T-helper 22 cell (primary cell): ENCODE data around the gene RBM34.
"Not testable (repeated sequence)": the region's sequence is repeated elsewhere in the genome, so short reads cannot be mapped to it uniquely, and the experiment has no call there.

Source experiments
- DNase-seq: peaks from one replicate; pipeline ENCODE4 v3.0.0-alpha.2; 2020; ENCODE audit warnings: low read depth

The RBM34 gene, protein sequence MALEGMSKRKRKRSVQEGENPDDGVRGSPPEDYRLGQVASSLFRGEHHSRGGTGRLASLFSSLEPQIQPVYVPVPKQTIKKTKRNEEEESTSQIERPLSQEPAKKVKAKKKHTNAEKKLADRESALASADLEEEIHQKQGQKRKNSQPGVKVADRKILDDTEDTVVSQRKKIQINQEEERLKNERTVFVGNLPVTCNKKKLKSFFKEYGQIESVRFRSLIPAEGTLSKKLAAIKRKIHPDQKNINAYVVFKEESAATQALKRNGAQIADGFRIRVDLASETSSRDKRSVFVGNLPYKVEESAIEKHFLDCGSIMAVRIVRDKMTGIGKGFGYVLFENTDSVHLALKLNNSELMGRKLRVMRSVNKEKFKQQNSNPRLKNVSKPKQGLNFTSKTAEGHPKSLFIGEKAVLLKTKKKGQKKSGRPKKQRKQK

DNA sequence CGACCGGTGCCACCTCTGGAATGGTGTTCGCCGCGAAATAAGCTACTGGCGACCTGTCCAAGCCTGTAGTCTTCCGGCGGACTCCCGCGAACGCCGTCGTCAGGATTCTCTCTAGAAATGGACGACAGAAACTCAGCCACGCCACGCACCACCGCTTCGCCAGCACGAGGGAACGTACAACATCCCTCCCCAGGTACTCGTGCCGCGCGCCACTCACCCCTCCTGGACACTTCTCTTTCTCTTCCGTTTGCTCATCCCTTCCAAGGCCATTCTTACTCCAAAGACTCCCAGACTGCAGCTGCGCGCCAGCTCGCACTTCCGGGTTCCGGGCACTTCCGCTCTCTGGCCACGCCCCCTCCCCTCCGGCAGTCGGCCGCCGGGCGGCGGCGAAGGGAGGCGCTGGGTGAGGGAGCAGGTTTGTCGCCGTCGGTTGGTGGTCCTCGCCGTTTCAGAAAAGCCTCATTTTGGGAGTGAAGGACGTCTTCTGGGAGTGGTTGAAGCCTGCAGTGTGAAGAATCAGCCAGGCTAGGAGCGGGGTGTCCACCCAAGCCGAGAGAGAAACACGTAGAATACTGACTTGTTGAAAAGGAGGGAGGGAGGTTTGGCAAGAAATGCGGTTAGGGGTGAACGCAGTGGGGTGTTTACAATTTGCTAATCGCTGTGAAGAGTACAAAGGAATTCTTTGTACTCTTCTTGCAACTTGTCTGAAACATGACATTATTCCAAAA lies at the start of gene RBM34:
Gene RBM34, minus strand, starts transcription at position 294 of the 728 bp plus-strand sequence. Its CDS starts 24 bp downstream, at position 270.
- peak; percentile 86 for DNase-seq

DNA sequence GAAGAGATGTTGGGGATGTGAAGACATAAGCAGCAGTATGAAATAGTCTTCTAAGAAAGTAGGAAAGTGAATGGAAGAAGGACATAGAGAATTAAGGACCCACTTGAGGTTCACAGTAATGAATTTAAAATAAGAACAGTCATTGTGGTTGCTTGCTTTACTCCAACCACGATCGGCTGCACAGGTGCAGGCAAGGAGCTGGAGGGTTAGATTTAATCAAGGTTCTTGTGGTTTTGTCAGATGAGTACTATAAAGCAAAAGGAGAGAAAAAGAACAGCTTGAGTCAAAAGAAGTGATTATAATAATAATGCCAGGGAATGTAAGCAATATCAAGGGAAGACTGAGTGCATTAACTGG lies 46.1 kb upstream of the RBM34 start:
- peak; percentile 31 for DNase-seq

DNA sequence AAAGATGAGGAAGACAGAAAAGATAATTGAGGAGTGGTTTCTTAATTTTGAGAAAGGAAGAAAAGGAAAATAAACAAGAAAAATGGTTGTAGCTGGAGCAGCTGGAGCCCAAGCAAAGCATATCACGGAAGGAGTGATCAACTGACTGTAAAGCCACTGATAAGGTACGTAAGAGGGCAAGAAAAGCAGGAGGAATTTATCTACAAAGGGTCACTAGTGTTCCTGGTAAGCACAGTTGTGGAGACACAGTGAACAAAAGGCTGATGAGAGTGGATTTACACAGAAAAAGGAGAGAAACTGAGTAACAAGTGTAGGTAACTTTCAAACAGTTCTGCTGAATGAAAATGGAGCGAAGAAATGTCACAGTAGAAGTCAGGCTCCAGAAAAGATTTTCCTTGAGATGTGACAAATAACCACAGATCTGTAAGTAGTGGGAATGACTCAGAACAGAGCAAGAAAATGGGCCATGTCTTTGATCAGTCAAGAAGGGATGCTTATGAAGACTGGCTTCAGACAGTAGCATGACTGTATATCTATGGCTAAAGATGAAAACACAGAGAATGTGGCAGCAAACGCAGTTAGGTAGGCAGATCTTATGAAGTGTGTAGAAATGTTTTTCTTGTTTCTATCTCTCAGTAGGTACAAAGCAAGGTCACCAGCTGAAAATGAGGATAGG lies 45.6 kb upstream of the RBM34 start:
- no peak for DNase-seq

DNA sequence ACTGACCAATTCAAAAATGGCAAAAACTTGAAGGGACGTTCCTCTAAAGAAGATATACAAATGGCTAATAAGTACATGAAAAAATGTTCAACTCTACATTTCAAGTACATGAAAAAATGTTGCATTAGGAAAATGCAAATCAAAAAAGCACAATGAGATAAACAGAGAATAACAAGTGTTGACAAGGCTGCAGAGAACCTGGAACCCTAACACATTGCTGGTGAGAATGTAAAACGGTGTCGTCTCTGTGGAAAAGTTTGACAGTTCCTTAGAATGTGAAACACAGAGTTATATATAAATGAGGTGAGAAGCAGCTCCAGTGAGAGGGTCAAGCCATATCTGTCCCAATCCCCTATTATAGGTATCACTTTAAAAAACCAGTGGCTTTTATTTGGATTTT lies 44.6 kb upstream of the RBM34 start:
- no peak for DNase-seq

DNA sequence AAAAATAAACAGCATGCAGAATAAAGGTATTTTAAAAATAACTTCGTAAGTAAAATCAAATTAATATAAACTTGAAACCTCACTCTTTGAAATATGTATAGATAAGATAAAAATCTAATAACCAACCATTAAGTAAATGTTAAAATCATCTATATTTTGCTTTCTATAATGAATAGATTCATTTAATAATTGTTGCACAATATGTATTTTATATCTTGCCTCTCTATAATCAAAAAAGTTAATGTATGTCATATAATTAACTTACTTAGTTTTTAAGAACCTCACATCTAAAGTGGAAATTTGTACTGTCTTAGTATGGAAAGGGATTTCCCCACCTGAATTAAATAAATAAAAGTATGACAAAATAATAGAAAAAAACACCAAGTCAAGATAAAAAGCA lies 42.4 kb upstream of the RBM34 start:
- DNase-seq: no peak

DNA sequence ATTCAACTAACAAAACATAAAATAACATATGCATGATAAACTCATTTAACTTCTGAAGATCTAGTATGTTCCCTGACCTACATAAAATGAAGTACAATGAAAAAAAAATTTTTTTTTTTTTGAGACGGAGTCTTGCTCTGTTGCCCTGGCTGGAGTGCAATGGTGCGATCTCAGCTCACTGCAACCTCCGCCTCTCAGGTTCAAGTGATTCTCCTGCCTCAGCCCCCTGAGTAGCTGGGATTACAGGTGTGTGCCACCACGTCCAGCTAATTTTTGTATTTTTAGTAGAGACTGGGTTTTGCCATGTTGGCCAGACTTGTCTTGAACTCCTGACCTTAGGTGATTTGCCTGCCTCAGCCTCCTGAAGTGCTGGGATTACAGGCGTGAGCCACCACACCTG lies 41.4 kb upstream of the RBM34 start:
- DNase-seq: not testable (repeated sequence)

DNA sequence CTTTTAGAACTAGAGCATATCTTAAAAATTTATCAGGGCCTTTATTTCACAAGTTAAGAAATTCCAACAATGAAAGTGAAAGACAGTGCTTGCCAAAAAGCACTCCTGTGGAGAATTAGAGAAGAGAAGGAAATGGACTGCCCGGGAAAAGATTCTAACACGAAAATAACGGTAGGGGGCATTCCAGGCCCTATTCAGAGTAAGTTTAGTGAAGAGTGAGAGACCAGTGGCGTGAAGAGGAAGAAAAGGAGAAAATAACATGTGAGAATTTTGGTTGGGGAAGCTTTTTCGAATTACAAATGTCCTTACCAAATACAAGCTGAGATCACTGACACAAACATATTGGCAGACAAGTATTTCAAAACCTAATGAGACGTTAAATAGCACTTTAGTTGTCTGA lies 38.4 kb upstream of the RBM34 start:
- no peak for DNase-seq

DNA sequence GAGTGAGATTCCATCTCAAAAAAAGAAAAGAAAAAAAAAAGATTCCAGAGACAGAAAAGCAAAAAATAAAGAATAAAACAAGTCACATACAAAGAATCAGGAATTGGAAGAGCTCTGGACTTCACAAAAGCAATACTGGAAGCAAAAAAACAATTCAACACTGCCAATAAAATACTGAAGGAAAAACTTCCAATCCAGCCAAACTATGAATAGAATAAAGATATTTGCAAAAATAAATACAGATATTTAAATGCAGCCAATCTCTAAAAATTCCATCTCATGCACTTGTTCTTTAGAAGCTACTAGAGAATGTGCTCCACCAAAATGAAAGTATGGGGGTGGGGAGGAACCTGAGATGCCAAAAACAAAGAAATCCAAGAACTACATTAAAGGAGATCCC lies 29.4 kb upstream of the RBM34 start:
- DNase-seq: no peak

DNA sequence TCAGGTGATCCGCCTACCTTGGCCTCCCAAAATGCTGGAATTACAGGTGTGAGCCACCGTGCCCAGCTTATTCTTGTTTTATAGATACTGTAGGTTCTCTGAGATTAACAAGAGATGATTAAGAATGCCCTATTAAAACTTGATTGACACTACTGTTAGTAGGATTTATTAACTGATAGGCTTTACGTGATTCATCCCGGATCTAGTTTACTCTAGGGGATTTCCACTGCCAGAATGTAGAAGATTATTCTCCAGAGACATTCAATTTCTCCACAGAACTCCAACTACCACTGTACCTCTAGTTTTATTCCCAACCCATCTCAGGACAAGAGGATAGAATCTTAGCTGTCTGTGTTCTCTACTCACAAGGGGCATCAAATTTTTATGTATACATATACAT lies 26.3 kb upstream of the RBM34 start:
- DNase-seq: no peak

DNA sequence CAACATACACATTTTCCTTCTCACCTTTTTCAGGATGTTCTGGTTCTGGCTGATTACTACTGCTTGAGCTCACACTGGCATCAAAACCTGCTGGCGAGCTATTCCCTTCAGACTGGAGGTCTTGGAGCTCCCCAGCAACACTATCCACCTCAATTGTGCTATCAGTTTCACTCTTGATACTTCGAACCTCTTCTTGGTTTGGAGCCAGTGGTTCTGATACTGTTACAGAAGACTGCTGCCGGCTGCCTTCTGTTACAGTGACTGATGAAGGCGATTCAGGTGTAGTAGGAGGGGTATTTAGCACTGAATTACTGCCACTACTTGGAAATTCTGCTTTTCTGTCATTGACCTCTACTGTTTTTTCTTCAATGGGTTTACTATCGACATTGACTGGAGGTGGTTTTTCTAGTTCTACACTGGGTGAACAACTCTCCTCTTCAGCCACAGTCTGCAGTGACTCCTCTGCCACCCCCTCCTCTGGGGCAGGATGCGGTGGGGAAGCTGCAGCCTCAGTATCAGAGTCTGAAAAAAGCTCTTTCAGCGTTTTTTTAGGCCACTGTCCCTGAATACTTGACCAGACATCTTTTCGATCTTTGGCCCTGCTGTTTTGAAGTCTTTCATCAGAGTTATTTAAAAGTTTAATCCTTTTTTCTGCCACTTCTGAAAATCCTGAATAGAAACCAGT lies 20.7 kb upstream of the RBM34 start:
- no peak for DNase-seq

DNA sequence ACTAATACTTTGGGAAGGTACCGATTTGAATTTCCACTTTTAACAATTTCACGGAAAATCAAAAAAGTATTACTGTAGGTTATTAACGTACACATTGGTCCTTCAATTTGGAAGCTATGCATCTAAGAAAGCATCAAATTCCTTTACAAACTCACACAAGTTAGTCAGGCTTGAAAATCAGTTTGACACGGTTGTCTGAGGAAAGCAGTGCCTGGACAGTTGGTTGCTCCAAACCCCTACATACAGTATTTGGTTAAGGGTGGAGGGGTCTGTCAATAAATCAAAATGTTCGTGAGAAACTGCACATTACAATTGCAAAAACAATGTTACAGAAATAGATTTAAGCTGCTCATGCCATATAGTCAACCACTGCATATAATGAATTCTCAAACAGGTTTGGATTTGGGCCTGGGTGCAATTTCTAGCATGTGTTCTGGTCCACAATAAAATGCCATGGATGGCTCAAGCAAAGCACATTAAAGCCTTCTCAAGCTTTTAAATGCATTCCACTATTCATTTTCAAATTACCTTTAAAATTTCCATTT lies 19.9 kb upstream of the RBM34 start:
- DNase-seq: no peak

DNA sequence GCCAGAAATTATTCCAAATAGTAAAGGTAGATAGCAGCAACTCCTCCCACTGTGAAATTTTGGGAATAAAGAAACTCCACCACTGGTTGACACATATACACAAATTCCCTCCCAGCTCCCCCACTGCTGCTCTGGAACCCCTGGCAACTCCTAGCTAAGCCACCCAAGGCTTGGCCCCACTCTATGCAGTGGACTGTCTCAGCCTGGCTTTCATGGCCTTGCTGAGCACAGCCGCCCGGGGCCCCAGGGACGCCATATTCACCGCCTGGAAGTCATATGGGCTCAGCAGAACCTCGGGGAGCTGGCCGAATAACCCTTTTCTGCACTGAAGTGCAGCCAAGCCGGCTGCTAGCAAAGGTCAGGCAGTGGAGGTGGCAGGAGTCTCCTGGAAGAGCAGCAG lies 15.4 kb upstream of the RBM34 start:
- DNase-seq: no peak

DNA sequence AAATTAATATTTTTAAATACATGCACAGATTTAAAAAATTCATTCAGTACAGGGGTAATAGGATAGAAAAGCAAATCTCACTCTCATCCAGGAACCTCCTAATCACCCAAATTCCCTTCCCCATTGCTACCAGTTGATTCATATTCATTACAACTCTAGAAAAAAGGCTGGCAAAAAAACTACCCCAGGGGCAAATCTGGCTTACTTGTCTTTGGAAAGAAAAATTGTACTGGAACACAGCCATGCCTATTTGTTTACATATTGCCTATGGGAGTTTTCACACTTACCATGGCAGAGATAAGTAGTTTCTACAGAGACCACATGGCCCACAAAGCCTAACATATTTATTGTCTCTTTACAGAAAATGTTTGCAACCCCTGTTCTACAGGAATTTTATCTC lies 8.9 kb upstream of the RBM34 start:
- no peak for DNase-seq

DNA sequence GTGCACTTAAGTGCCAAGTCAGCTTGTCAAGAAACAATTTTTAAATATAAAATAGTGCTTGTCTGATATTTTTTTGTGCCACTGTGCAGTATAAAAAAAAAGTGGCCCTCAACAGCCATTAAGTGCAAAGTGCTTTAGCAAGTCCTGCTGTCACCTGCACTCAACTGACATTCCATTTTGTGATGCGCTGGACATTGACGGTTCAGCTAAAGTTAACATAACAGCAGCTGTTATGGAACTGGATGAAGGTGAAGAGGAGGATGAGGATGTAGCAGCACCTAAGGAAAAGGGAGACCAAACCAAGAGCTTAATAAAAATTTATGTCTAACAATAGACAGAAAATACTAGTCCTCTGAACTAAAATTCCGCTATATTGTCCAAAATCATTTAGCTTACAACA lies 7.3 kb upstream of the RBM34 start:
- DNase-seq: no peak

DNA sequence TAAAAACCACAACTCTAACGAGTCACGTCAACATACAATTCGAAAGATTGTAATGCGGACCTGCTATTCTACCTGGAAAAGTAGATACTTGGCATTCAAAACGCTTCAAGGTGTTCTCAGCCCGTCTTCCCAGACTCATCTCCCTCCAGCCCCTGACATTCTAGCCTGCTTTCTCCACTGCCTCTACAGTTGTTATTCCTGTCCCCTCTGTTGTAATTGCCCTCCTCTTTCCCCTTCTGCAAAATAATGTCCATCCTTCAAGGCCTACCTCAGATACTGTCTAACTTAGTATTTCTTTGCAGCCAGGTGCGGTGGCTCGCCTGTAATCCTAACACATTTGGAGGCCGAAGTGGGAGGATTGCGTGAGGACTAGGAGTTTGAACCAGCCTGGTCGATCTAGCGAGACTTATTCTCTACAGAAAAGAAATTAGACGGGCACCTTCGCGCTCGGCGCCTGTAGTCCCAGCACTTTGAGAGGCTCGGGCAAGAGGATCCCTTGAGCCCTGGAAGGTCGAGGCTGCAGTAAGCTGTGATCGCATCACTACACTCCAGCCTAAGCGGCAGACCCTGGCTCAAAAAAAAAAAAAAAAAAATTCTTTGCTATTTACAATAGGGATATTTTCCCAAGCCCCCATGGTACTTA lies 756 bp upstream of the RBM34 start:
- no peak for DNase-seq

DNA sequence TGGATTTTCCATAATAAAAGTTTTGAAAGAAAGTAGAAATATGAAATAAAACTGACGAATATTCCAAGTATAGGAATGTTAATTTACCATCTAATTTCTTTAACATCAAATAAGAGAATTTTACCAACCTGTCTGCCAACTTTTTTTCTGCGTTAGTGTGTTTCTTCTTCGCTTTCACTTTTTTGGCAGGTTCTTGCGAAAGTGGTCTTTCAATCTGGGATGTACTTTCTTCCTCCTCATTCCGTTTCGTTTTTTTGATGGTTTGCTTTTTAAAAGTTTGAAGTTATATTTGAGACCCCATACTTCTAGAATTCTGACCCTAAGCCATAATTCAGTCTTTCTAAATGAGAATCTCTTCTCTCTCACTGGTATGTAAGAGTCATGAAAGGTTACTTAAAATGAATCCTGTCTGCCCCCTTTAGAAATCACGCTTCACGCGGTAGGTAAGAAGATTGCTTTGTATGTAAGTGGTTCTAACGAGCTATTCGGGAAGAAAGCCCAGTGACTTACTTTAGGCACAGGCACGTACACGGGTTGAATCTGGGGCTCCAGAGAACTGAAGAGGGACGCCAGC lies 580 bp downstream of the RBM34 start:
- no peak for DNase-seq

DNA sequence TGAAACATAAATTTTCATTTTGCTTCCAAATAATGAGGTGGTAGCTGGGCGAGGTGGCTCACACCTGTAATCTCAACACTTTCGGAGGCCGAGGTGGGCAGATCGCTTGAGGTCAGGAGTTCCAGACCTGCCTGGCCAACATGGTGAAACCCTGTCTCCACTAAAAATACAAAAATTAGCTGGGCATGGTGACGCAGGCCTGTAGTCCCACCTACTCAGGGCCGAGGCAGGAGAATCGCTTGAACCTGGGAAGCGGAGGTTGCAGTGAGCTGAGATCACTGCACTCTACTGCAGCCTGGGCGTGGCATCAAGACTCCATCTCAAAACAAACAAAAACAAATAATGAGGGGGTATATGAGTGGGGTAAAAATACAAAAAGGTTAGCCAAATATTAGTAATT lies 1.1 kb downstream of the RBM34 start:
- not testable (repeated sequence) for DNase-seq

DNA sequence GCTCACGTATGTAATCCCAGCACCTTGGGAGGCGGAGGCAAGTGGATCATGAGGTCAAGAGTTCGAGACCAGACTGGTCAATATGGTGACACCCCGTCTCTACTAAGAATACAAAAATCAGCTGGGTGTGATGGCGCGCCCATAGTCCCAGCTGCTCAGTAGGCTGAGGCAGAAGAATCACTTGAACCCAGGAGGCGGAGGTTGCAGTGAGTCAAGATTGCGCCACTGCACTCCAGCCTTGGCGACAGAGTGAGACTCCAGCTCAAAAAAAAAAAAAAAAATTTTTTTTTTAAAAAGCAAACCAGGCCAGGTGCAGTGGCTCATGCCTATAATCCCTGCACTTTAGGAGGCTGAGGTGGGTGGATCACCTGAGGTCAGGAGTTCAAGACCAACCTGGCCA lies 1.8 kb downstream of the RBM34 start:
- not testable (repeated sequence) for DNase-seq

DNA sequence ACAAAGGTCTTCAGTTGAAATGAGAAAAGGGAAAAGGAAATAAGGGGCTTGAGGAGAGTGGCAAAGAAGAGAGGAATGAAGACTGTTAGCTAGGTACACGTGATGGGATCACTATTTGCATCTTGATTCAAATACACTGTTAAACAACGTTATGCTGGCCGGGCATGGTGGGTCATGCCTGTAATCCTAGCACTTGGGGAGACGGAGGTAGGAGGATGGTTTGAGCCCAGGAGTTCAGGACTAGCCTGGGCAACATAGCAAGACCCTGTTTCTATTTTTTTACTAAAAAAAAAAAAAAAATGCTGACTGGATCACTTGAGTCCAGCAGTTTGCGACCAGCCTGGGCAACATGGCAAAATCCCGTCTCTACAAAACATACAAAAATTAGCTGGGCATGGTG lies 2.4 kb downstream of the RBM34 start:
- no peak for DNase-seq

DNA sequence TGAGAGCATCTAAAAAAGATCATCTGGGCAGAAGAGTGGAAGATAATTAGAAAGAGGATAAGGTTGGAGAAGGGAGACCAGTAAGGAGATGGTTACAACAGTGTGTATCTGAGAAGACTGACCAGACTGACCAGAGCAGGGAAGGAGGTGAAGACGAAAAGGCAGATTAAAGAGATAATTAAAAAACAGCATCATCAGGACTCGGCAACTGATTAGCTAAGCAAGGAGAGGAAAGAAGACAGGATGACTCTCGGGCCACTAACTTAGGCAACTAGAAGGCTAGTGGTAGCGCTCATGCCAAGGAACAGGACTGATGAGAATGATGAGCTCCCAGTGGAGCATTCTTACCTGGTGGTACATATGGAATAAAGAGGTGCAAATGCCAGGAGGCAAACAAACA lies 3.9 kb downstream of the RBM34 start:
- DNase-seq: no peak

DNA sequence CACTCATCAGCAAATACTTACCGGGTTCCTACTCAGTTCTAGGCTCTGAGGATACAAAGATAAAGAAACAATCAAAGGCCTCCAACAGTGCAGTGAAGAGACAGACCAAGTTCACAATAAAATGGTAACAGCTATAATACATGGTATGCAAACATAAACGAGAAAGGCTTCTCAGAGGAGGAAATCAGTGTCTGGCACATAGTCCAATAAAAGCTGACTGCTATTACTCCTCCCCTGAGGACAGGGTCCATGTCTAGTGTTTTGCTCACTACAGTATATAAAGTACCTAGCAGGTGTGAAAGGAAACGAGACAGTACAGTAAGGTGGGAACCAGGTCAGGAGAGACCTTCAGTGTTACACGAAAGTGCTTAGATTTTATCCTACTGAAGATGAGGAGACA lies 4.3 kb downstream of the RBM34 start:
- DNase-seq: no peak
